Adrenal gland (tissue), 12 donors: ENCODE results near the gene TIFAB. TPM values are rescaled to one million over a fixed set of nuclear protein-coding genes. Genes with fewer than 3 reads are reported as not detected.

Source experiments
- DNase-seq, 7 donors: peaks; one replicate each; pipeline ENCODE4 v3.0.0-alpha.2; 2019 to 2020
- H3K27ac ChIP-seq, 5 donors: fragments of 200-600 bp; sonication (generic) in 4 of 5; 1 replicate in 3 of 5; 2 replicates in 2 of 5; pipeline versions ENCODE4 v1.5.1 to v1.8.0; 2016 to 2020; ENCODE audit warnings: mild to moderate bottlenecking in 1 of 5
- H3K27me3 ChIP-seq: fragments of 200-600 bp; 2 replicates; pipeline ENCODE4 v1.8.0; 2021
- H3K36me3 ChIP-seq, 2 donors: fragments of 200-600 bp; replicated peaks in 1 of 2; 1 replicate in 1 of 2; 2 replicates in 1 of 2; pipeline versions ENCODE4 v1.5.1 to v1.8.0; 2018 to 2022
- H3K4me1 ChIP-seq, 2 donors: fragments of 200-600 bp; replicated peaks in 1 of 2; 1 replicate in 1 of 2; 2 replicates in 1 of 2; pipeline versions ENCODE4 v1.5.1 to v1.8.0; 2018 to 2021
- H3K4me3 ChIP-seq, 4 donors: fragments of 200-600 bp; sonication (generic) in 3 of 4; one replicate each; pipeline ENCODE4 v1.5.1; 2016 to 2018
- H3K9me3 ChIP-seq, 3 donors: fragments of 200-600 bp; sonication (generic) in 1 of 3; replicated peaks in 1 of 3; 1 replicate in 2 of 3; 2 replicates in 1 of 3; pipeline versions ENCODE4 v1.5.1 to v1.8.0; 2016 to 2021
- POLR2A ChIP-seq, 2 donors: fragments of 450-650 bp; IDR thresholded peaks; one replicate each; pipeline ENCODE4 v1.6.1; 2017; ENCODE audit warnings: antibody characterized with exemption in 2 of 2, mild to moderate bottlenecking in 2 of 2, moderate library complexity in 1 of 2
- WGBS, 4 donors: extraction: QIAGEN DNeasy Blood & Tissue Kit in 2 of 4; methylation state at CpG; one replicate each; pipeline versions ENCODE4 v1.1.5 to v1.1.7; 2013 to 2017; 5-methylcytosine and 5-hydroxymethylcytosine counted together
- intact Hi-C, 2 donors: fragments of 100-400 bp; cut with DNase I; formaldehyde crosslinking; loops; one replicate each; pipeline versions ENCODE4 v1.14.1 to v1.15.0; 2022 to 2023
- polyA plus RNA-seq, 3 donors: library from polyadenylated mRNA; stranded (reverse); fragments of 200-250 nt in 2 of 3; fragments of 350-450 nt in 1 of 3; fragmentation: Illumina TruSeq in 1 of 3; extraction: RNeasy Lipid Tissue Mini Kit (QIAGEN cat#74804) in 1 of 3; gene quantifications; one replicate each; pipeline ENCODE4 v1.2.3, GENCODE V29; 2013 to 2014
- total RNA-seq, 9 donors: library from RNA; depleted of rRNA in 4 of 9; stranded (reverse); fragments of >200 nt in 4 of 9; fragments of 120-200 nt in 1 of 9; fragmentation: NEBNext Ultra II Directional in 1 of 9; extraction: Animal tissue kit (Norgen Biotek cat#: 25700) in 1 of 9; gene quantifications; one replicate each; pipeline versions ENCODE4 v1.1.0 to v1.2.4, GENCODE V29; 2013 to 2023
- TF ChIP-seq, protein P1 (sequence below), 6 experiments: fragments of 450-650 bp in 4 of 6; fragments of 200-600 bp in 2 of 6; sonication (generic) in 1 of 6; IDR thresholded peaks; 1 replicate in 5 of 6; 2 replicates in 1 of 6; pipeline versions ENCODE4 v1.5.1 to v1.8.0; 2016 to 2021; ENCODE audit warnings: antibody characterized with exemption in 6 of 6, mild to moderate bottlenecking in 2 of 6, moderate library complexity in 1 of 6
- donor health status: healthy with polysubstance abuse.
- donor health status: Bipolar disorder and iron deficiency.
- donor health status: DM: yes; HTN: yes; CAD: no.
- donor health status: DM: no; HTN: no; CAD: no.
- donor health status: DM: no; HTN: no; CAD: no.
- donor health status: DM: yes; HTN: yes; CAD: no.

Gene TIFAB
- total and polyA plus RNA-seq, 12 donors: 0.06 to 0.08 TPM; not detected in 10

DNA sequence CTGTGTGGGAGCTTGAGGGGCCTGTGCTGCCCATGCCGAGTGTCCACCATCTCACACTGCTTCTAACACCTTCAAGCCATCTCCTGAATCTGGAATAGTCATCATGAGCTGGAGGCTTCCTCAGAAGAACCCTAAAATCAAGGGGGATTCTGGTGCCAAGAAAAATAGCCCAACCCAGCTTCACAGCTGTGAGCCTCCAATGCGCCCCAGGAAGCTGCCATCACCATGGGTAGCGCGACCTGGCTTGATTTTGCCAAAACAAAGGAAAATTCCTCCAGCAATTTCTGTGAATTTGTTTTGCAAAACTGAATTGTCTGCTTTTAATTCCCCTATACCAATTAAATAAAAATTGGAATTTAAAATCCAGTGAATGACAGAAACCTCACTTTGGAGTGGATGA, 6.2 kb upstream of the TIFAB start:
- intact Hi-C loops: no loop called here
- H3K27me3 ChIP-seq: no peaks in the 10 kb centered on the region
- no peak overlapping the region for H3K4me3 ChIP-seq
- TF ChIP-seq, protein P1, sequence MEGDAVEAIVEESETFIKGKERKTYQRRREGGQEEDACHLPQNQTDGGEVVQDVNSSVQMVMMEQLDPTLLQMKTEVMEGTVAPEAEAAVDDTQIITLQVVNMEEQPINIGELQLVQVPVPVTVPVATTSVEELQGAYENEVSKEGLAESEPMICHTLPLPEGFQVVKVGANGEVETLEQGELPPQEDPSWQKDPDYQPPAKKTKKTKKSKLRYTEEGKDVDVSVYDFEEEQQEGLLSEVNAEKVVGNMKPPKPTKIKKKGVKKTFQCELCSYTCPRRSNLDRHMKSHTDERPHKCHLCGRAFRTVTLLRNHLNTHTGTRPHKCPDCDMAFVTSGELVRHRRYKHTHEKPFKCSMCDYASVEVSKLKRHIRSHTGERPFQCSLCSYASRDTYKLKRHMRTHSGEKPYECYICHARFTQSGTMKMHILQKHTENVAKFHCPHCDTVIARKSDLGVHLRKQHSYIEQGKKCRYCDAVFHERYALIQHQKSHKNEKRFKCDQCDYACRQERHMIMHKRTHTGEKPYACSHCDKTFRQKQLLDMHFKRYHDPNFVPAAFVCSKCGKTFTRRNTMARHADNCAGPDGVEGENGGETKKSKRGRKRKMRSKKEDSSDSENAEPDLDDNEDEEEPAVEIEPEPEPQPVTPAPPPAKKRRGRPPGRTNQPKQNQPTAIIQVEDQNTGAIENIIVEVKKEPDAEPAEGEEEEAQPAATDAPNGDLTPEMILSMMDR (IDR thresholded peaks at IDR 0.05): no peak
- TF ChIP-seq POLR2A (IDR thresholded peaks at IDR 0.05): no peak
- no peaks in the 10 kb centered on the region for H3K36me3 ChIP-seq
- 95 to 97% (median 97%) methylated on average over 4 of the region's 4 CpGs for WGBS, 4 donors
- DNase-seq: no peak
- H3K9me3 ChIP-seq: no peaks in the 10 kb centered on the region
- peaks cover 8 to 12% of the 10 kb centered on the region in 2 donors for H3K4me1 ChIP-seq
- H3K27ac ChIP-seq: no peak overlapping the region

DNA sequence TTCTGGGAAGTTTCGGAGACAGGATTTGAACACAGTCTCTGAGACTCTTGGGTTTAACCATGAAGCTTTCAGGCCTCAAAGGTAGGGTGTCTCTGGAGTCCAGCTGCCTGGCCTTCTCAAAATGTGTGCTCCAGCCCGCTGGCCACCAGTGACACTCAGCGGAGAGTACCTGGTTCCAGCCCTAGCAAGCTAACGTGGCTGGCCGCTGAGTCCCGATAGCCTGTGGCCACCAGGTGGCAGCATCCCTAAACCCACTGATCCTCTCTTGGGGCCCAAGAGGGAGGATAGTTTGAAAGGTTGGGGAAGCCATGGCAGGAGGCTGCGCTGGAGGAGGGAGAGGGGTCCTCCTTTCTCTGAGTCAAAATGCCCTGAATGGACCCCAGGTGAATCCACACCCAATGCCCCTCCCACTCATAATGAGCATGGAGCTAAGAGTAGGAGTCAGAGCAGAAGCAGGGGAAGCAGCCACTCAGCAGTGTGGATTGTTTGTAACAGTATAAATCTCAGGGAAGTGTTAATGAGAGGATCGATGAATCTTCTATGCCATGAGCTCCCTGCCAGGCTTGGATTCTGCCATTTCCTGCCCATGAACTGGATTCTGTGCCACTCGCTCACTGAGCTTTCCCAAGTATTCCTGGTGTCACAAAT, 5.4 kb upstream of the TIFAB start:
- Histone ChIP-seq H3K27ac (no peak overlapping the region), H3K27me3 (no peaks in the 10 kb centered on the region), H3K9me3 (no peaks in the 10 kb centered on the region), H3K4me3 (no peak overlapping the region), H3K4me1 (peaks cover 8 to 12% of the 10 kb centered on the region in 2 donors), H3K36me3 (no peaks in the 10 kb centered on the region)
- WGBS, 4 donors: 47 to 73% (median 49%) methylated on average over 5 to 9 of the region's 9 CpGs
- TF ChIP-seq POLR2A (IDR thresholded peaks at IDR 0.05): no peak
- TF ChIP-seq, protein P1 (IDR thresholded peaks at IDR 0.05): peak; percentile 43 to 75 (median 57)
- DNase-seq: peak; percentile 38 to 80 (median 69)
- intact Hi-C loops: no loop called here

DNA sequence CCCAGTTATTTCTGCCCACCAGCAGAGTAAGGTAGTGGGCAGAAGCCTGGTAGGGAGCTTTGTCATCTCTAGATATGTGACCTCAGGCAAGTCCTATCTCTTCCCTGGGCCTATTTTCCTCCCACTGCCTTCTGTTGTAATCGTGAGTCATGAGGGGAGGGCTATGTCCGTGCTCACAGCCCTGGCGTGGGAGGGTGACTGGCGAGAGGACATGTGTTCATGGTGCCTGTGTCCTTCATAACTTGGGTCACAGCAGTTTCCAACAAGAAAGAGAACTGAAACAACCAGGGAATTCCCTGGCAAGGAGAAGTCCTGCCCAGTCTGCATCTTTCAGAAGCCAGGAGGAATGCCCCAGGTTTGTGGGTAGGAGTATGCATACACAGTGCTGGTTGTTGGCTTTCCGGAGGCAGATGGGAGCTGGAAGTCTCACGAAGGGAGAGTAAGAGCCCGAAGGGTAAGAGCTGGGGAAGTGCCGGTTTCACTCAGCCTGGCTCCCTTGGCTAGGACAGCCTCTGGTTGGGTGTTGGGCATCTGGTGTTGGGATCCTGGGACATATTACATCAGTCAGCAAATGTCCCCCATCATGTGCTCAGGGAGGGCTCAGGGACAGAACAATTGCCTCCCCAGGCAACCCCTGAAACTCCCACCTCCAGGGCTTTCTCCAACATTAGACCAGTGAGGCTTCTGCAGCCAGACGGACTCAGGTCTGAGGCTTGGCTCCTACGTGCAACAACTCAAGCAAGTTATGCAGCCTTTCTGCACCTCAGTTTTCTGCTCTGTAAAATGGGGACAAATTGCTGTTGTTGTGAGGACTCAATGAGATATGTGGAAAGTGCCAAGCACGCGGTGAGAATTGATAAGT, 4.3 kb upstream of the TIFAB start:
- intact Hi-C loops: no loop called here
- Histone ChIP-seq H3K9me3 (no peaks in the 10 kb centered on the region), H3K27ac (peak overlapping the region in 3 of 5 donors; percentile 10 to 85 (median 66)), H3K4me1 (peaks cover 8 to 12% of the 10 kb centered on the region in 2 donors), H3K36me3 (no peaks in the 10 kb centered on the region), H3K27me3 (no peaks in the 10 kb centered on the region), H3K4me3 (peak overlapping the region in 1 of 4 donors; percentile 18)
- 52 to 56% (median 54%) methylated on average over 11 to 12 of the region's 12 CpGs for WGBS, 4 donors
- TF ChIP-seq, protein P1 (IDR thresholded peaks at IDR 0.05): no peak
- peak in 1 of 2 donors; percentile 45 for TF ChIP-seq POLR2A (IDR thresholded peaks at IDR 0.05)
- DNase-seq: peak; percentile 61 to 97 (median 93)

DNA sequence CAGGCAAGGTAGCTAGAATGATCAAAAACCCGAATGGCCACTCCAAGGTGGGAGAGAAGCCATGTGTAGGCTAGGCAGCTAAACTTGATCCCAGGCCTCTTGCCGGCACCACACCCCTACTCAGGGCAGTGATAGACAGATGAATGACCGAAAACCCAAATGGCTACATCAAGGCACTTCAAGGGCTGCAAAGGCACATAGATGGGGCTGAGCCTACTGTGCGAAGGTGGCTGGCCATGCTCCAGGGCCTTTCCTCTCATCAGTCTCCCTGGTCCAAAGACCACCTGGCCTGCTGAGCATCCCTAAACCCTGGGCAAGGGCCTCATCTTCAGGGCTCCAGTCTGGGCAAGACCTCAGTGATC, 3.7 kb upstream of the TIFAB start:
- H3K36me3 ChIP-seq: no peaks in the 10 kb centered on the region
- H3K9me3 ChIP-seq: no peaks in the 10 kb centered on the region
- H3K27me3 ChIP-seq: no peaks in the 10 kb centered on the region
- H3K4me3 ChIP-seq: no peak overlapping the region
- WGBS, 4 donors: 93 to 100% (median 98%) methylated on average over 2 to 4 of the region's 4 CpGs
- intact Hi-C loops: no loop called here
- H3K4me1 ChIP-seq: peaks cover 8 to 12% of the 10 kb centered on the region in 2 donors
- H3K27ac ChIP-seq: peak overlapping the region in 3 of 5 donors; percentile 10 to 85 (median 66)
- TF ChIP-seq POLR2A (IDR thresholded peaks at IDR 0.05): no peak
- TF ChIP-seq, protein P1 (IDR thresholded peaks at IDR 0.05): no peak
- DNase-seq: no peak
